Subcutaneous abdominal adipose tissue (tissue), 5 donors: ENCODE measurements around the gene SLC27A5.

Experiments
- H3K27ac ChIP-seq: one replicate; pipeline ENCODE4 v1.7.0; 2013; ENCODE audit warnings: low read depth, mild to moderate bottlenecking, inconsistent platforms, low read length, moderate library complexity
- H3K27me3 ChIP-seq, 5 donors: one replicate each; pipeline ENCODE4 v1.7.0; 2013; ENCODE audit warnings: low read length in 5 of 5, inconsistent platforms in 1 of 5; ENCODE audit not compliant: control insufficient read depth in 5 of 5, insufficient read depth in 4 of 5
- H3K36me3 ChIP-seq, 5 donors: one replicate each; pipeline ENCODE4 v1.7.0; 2013; ENCODE audit warnings: low read length in 5 of 5; ENCODE audit not compliant: control insufficient read depth in 5 of 5, insufficient read depth in 5 of 5
- H3K4me1 ChIP-seq, 5 donors: one replicate each; pipeline ENCODE4 v1.7.0; 2013; ENCODE audit warnings: low read length in 5 of 5, mild to moderate bottlenecking in 3 of 5, moderate library complexity in 1 of 5; ENCODE audit not compliant: control insufficient read depth in 5 of 5, insufficient read depth in 5 of 5
- H3K4me3 ChIP-seq, 5 donors: one replicate each; pipeline ENCODE4 v1.7.0; 2013; ENCODE audit warnings: low read length in 5 of 5, low read depth in 1 of 5
- H3K9ac ChIP-seq, 5 donors: one replicate each; pipeline ENCODE4 v1.7.0; 2013; ENCODE audit warnings: low read length in 5 of 5, mild to moderate bottlenecking in 4 of 5, moderate library complexity in 3 of 5
- H3K9me3 ChIP-seq, 5 donors: one replicate each; pipeline ENCODE4 v1.7.0; 2013; ENCODE audit warnings: low read length in 5 of 5; ENCODE audit not compliant: control insufficient read depth in 5 of 5
- donor health status: healthy.
- donor health status: healthy.
- donor health status: healthy.
- donor health status: healthy.
- donor health status: healthy.

The SLC27A5 gene

DNA sequence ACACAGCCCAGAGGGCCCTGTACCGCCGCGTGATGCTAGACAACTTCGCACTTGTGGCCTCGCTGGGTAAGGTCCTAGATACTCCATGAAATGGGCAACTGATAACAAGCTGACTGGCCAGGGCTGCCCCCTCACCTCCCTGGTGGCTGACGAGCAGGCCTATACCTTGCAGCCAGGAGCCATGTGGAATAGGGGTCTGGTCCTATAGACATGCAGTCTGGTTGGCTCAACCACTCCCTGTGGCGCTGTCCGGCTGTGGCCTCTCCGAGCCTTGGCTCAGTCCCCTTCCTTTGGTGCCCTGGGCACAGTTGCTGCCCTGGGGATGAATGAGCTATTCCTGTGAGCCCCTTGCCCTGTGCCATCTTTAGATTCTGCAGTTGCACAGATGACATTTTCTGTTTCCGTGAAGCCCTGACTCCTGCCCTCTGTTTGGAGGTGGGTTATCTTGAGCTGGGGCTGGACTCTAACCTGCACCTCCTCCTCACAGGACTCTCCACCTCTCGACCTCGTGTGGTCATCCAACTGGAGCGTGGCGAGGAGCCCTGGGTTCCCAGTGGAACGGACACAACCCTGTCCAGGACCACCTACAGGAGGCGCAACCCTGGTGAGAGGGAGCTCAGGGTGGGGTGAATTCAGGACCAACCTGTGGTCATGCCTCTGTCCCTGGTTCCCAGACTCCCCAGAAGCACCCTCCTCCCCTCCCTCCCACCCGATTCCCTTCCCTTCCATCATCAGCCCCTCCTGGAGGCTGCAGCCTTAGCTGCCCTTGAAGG is 42.4 kb downstream of the SLC27A5 start:
- Histone ChIP-seq H3K9ac (no peak overlapping the region), H3K27me3 (no peaks in the 10 kb centered on the region), H3K4me3 (no peak overlapping the region), H3K27ac (no peak overlapping the region), H3K4me1 (peaks cover 0 to 23% (median 20%) of the 10 kb centered on the region in 5 donors), H3K36me3 (peaks cover 0 to 41% (median 38%) of the 10 kb centered on the region in 5 donors), H3K9me3 (no peaks in the 10 kb centered on the region)

- Histone ChIP-seq H3K9me3 (no peaks in the 10 kb centered on the region), H3K4me1 (peaks cover 0 to 23% (median 20%) of the 10 kb centered on the region in 5 donors), H3K27ac (no peak overlapping the region), H3K36me3 (peaks cover 0 to 36% (median 34%) of the 10 kb centered on the region in 5 donors), H3K9ac (peak overlapping the region in 2 of 5 donors; percentile 57 to 61), H3K27me3 (no peaks in the 10 kb centered on the region), H3K4me3 (peak overlapping the region in 3 of 5 donors; percentile 12 to 32 (median 16))
Observed at GRCh38 chr19:58468216-58468839, 43.5 kb downstream of the SLC27A5 start.

DNA sequence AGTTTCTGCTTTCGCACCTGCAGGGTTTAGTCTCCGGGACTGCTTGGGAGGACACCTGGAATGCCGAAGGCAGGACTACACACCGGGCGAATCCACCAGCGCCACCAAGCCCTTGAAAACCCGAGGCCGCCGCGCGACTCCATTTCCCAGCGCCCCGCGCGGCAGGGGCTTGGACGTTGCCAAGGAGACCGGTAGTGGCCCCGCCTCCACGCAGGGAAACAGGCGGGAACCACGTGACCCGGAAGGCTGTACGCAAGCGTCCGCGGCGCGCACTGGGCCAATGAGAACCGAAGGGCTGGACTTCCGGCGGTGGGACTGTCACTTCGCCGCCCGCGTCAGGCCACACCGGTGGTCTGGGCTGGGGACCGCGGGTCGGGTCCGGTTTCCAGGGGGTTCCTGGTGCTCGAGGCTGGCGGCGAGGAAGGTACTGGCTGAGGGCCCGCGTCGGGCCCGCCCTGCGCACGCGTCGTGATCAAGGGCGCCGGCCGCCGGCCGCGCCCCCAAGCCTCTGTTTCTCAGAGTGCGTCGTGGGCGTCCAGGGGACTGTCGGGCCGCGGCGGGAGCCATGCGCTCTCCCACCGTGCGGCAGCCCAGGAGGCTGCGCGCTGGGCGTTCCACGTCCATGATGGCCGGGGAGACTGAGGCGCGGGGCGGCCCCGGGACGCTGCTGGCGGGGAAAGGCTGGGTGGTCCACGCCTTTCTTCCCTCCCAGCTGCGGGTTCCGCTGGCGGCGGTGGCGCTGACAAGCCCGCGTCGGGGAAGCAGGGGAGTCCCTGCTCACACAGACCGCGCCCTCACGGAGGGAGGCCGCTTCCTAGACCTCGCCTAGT is 44.8 kb downstream of the SLC27A5 start, which contains the start of gene ZNF324:
ZNF324 (plus strand) TSS at position 321 of the 830 bp plus-strand sequence. CDS start 2,106 bp downstream, outside the sequence.
- no peaks in the 10 kb centered on the region for H3K9me3 ChIP-seq
- H3K4me1 ChIP-seq, result peaks cover 0 to 23% (median 20%) of the 10 kb centered on the region in 5 donors
- no peaks in the 10 kb centered on the region for H3K27me3 ChIP-seq
- H3K27ac ChIP-seq, result peak within 1 kb of the TSS; percentile 41
- peaks cover 0 to 25% (median 23%) of the 10 kb centered on the region in 5 donors for H3K36me3 ChIP-seq
- H3K9ac ChIP-seq, result peak within 1 kb of the TSS in 4 of 5 donors; percentile 82 to 96 (median 88)
- peak within 1 kb of the TSS; percentile 78 to 94 (median 87) for H3K4me3 ChIP-seq

GRCh38 chr19:58466089-58466759 is 45.6 kb downstream of the SLC27A5 start:
- Histone ChIP-seq H3K27me3 (no peaks in the 10 kb centered on the region), H3K4me1 (peaks cover 0 to 23% (median 20%) of the 10 kb centered on the region in 5 donors), H3K36me3 (peaks cover 0 to 19% (median 17%) of the 10 kb centered on the region in 5 donors), H3K9me3 (no peaks in the 10 kb centered on the region), H3K9ac (peak overlapping the region in 2 of 5 donors; percentile 39 to 96), H3K27ac (no peak overlapping the region), H3K4me3 (peak overlapping the region; percentile 78 to 94 (median 87))

GRCh38 chr19:58460039-58460438 is 51.8 kb downstream of the SLC27A5 start:
- Histone ChIP-seq H3K4me3 (no peak overlapping the region), H3K9me3 (no peaks in the 10 kb centered on the region), H3K36me3 (peaks cover 0 to 23% (median 18%) of the 10 kb centered on the region in 5 donors), H3K27me3 (no peaks in the 10 kb centered on the region), H3K4me1 (no peaks in the 10 kb centered on the region), H3K9ac (no peak overlapping the region), H3K27ac (no peak overlapping the region)

GRCh38 chr19:58456111-58456510 is 55.7 kb downstream of the SLC27A5 start:
- Histone ChIP-seq H3K9me3 (no peaks in the 10 kb centered on the region), H3K36me3 (peaks cover 0 to 34% (median 32%) of the 10 kb centered on the region in 5 donors), H3K27ac (no peak overlapping the region), H3K27me3 (no peaks in the 10 kb centered on the region), H3K4me1 (peaks cover 0 to 12% (median 8%) of the 10 kb centered on the region in 5 donors), H3K4me3 (no peak overlapping the region), H3K9ac (no peak overlapping the region)

GRCh38 chr19:58455306-58455705 is 56.5 kb downstream of the SLC27A5 start:
- no peak overlapping the region for H3K9ac ChIP-seq
- H3K4me1 ChIP-seq, result peaks cover 3 to 16% (median 12%) of the 10 kb centered on the region in 5 donors
- no peaks in the 10 kb centered on the region for H3K27me3 ChIP-seq
- H3K36me3 ChIP-seq, result peaks cover 0 to 34% (median 32%) of the 10 kb centered on the region in 5 donors
- H3K4me3 ChIP-seq, result no peak overlapping the region
- no peak overlapping the region for H3K27ac ChIP-seq
- no peaks in the 10 kb centered on the region for H3K9me3 ChIP-seq

DNA sequence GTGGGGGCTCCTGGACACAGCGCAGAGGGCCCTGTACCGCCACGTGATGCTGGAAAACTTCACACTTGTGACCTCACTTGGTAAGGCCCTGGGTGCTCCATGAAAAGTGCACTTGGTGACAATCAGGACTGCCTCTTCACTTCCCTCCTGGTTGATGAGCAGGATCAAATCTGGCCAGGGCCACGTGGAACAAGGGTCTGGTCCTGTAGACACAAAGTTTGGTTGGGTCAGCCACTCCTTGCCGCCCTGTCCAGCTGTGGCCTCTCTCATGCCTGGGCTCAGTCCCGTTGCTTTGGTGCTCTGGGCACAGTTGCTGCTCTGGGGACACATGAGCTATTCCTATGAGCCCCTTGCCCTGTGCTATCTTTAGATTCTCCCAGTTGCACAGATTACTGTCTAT is 58.0 kb downstream of the SLC27A5 start:
- Histone ChIP-seq H3K27ac (no peak overlapping the region), H3K36me3 (peaks cover 0 to 32% (median 31%) of the 10 kb centered on the region in 5 donors), H3K4me3 (no peak overlapping the region), H3K27me3 (no peaks in the 10 kb centered on the region), H3K9ac (no peak overlapping the region), H3K4me1 (peaks cover 3 to 16% (median 12%) of the 10 kb centered on the region in 5 donors), H3K9me3 (peaks cover 0 to 3% (median 0%) of the 10 kb centered on the region in 5 donors)
